GM21360 (cell line): ENCODE data around the gene PIMREG.

ENCODE experiments used
- ATAC-seq: cut with Tn5 transposase; IDR thresholded peaks from one replicate; pipeline ENCODE4 v1.9.1; 2021; ENCODE audit warnings: mild to moderate bottlenecking, moderate library complexity; ENCODE audit not compliant: unreplicated experiment

The PIMREG gene

DNA sequence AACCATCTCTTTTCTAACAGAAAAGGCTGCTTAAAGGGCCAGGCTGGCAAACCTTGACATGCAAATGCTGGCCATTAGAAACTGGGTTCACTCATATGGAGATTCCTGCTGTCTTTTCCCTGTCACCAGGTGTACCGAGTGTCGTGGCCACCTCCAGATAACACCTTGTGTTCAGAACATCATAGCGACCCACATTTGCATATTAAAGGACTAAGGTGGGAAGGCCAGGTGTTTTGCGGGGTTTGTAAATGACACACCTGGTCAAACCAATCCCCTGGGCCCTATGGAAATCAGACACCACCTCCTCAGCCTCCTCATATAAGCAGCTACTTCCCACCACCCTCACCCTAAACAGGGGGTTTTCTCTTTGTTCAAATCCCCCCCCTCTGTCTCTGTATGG, 6.8 kb upstream of the PIMREG start:
- no peak for ATAC-seq

GRCh38 chr17:6437956-6438355, 6.3 kb upstream of the PIMREG start:
- ATAC-seq: no peak

- no peak for ATAC-seq
These were observed 4.3 kb upstream of the PIMREG start for GRCh38 chr17:6439951-6440350.

GRCh38 chr17:6442775-6443174, 1.5 kb upstream of the PIMREG start:
- ATAC-seq: no peak

GRCh38 chr17:6444571-6445335, 498 bp downstream of the PIMREG start:
- no peak for ATAC-seq

DNA sequence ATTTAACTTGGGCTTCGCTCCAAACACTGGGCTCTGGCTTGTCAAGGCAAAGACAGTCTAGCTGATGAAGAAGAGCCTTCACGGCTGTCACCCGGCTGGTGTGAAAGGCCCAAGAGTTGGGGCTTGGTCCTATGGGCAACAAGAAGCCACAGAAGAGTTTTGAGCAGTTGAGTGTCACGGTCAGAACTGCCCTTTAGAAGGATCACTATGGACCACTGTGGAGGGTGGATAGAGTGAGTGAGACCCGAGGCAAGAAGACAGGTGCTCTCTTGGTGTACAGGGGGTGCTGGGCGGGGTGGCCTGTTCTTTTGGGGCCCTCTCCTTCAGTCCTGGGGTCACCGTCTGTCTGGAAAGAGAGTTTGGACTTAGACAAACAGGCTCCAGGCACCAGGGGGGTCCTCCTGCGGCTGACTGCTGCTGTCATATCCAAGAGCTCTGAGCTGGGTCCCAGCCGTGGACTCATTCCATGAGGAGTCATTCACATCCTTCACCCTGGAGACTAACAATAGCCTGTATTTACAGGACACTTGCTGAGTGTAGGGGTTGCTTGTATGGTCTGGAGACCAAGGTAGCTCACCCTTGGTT, 2.4 kb downstream of the PIMREG start:
- no peak for ATAC-seq

DNA sequence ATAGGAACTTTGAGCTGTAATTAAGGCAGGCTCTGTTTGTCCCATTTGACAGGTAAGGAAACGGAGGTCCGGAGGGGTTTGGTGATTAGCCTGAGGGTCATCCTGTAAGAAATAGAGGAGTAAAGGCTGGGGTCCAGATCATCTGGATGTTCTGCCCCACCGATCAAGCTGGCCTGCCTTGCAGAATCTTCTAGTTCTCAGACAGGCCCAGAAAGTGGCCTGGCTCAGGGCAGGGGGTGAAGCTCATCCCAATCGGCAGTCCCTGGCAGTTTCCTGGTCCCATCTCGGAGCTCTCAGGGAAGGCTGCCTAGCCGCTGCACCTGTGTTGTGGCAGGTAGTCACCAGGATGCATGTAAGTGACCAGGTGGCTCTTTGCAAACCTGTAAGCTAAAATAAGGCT, 4.2 kb downstream of the PIMREG start:
- ATAC-seq: no peak

GRCh38 chr17:6449307-6449706, 5.1 kb downstream of the PIMREG start:
- no peak for ATAC-seq

DNA sequence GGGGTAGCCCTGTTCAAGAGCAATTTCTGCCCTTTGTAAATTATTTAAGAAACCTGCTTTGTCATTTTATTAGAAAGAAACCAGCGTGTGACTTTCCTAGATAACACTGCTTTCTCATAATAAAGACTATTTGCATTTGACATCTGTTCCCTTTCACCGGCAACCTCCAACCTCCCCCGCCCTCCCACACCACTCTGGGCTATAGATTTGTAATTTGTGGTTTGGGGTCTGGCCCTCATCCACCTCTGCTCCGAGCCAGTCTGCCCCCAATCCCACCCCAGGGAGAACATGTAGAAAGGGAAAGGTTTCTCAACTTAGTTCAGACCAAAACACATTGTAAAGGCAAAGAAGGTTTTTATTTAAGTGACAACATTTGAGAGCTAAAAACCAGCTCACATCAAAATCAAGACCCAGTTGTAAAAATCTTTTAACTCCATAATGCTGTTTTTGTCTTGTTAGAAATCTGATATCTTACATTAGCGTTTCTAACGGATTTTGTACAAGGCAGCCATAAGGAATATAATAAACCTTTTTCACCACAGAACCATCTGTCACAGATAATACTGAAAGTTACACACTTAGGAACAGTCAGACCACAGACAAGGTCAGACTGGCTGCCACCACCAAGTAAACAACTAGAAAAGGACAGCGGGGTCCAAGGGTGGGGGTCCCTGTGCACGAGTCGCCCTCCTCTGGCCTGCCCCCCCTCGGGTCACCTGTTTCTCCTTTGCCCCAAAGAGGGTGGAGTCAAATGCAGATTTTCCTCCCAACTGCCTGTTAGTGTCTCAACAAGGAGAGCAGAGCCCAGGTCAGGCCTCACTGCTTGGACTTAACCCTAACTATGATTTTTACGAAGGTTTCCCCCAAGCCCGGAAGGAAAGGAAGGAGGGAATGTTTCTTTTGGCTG, 6.9 kb downstream of the PIMREG start:
- no peak for ATAC-seq

GRCh38 chr17:6452471-6453266, 8.4 kb downstream of the PIMREG start:
- ATAC-seq: no peak

DNA sequence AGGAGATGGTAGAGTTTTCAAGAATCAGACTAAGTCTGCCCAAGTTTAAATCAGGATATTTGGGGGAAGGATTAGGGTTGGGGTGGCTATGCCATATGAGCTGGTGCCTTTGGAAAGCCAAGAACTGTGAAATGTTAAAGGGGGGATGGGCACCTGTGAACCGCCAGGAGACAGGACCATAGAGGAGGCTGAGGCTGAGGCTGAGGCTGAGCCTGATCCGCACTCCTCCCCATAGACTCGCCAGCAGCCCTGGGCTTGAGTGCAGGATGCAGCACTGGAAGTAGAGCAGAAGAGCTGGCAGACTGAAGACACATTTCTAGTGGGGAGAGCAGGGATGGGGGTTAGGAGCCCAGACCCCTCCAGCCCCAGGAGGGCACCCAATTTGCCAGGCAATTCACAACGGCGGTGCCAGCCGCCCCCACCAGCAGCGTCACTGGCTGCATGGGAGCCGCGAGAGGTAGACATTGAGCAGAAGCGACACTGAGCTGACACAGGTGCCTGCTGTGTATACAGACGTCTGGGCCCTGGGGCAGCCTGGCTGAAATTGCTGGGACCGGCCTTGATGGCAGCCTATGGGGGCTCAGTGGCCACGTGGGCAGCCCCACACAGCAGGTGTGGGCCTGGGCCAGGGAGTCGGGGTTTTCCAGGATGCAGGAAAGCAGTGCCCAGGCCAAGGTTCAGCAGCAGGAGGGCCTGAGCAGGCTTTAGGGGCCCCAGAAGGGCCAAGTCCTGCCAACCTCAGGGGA, 9.2 kb downstream of the PIMREG start:
- ATAC-seq: no peak

DNA sequence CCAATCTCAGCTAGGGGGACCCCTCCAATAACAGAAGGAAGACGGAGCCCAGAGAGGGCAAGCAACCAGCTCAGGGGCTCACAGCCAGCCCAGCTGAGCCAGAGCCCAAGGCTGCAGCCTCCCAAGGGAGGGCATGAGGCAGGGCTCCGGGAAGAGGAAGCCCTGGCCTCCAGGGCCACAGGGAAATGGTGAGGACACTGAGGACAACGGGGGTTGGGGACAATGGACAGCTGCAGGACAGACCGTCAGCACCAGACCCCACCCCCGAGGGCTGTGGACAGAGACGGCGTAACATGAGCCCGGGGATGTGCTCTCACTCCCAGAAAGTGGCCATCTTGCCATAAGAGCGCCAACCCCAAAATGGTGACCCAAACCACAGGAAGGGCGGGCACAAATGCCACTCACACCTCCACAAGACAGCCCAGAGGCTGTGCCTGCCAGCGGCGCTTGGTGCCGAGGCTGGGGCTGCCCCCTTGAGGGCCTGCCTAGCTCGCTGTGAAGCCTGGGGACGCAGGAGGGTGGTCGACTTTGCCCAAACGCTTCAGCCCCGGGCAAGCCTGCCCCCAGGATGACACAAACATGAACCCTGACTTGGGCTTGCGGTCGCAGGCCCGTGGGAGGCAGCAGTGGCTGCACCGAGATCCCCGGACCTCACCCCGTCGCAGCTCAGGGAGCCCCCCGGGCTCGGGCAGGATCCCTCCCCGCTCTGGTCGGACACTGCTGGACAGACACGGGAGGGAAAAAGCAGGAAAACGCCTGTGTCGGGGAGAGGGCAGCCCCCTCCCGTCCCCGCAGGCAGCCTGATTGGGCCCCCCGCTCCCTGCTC, 10.5 kb downstream of the PIMREG start:
- ATAC-seq: no peak

- no peak for ATAC-seq
These were observed 11.1 kb downstream of the PIMREG start for GRCh38 chr17:6455321-6455705.

DNA sequence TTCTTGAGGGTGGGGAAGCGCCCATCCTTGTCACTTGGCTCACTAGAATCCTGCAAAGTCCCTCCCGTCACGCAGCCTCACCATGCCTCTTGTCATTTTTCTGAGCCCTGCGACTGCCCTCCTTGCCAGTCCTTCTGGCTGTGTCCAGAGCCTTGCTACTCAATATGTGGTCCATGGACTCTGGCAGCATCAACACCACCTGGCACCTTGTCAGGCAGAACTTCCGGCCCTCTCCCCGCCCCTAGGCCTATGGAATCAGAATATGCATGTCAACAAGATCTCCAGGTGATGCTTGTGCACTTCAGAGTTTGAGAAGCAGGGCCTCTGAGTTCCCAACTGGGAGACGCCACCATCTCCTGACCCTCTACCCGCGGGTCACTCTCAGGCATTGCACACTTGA, 12.1 kb downstream of the PIMREG start:
- no peak for ATAC-seq

- ATAC-seq: no peak
These were observed 12.8 kb downstream of the PIMREG start for GRCh38 chr17:6456914-6457687.

DNA sequence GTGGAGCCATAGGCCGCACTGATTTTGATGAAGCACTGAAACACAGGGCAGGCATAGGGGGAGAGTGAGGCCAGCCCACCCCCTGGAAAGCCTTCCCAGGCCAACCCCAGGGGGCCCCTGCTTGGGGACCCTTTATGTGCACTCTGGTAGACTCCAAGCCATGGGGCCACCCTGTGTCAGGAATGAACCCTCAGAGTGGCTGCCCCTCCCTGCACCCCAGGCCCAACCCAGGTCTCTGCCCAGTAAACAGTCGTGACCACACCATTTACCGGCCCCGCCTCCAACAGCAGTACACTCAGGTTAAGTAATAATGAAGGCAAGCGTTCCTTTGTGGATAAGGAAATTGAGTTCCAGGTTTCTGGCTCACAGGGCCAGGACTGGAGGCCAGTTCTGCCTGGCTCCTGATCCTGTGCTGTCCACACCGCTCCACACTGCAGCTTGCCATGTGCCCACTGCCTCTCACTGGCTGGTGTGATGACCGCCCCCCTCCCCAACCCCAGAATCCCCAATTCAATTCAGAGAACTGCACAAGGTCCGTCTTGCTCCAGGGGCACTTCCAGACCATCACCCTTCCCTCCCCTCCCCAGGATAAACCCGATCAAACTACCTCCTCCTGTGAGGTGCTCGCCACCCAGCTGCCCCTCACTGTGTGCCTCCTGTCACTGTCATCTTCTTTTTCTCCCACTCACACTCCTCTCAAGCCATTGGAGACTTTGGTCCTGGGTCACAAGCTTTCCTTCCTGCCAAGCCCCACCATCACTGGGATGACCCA, 13.6 kb downstream of the PIMREG start:
- ATAC-seq: no peak

DNA sequence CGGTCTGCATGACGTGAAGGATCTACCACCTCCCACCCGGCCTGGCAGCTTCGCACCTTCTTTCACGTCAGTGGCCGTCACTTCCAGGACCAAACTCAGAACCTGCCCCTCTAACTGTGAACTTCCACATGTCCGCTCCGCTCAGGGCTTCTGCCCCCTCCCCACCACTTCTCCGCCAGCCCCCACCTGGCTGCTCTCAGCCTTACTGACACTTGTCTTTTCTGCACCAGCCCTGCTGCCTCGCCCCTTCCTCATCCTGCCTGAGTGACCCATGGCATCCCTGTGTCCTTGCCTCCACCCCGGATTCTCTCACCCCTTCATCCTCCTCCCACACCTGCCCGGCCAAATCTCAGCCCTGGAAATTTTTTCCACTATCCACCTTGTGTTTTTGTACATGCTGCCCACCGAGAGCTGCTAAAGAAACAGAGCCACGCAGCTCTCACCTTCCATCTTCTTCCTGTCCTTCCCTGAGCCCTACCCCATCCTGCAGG, 14.2 kb downstream of the PIMREG start:
- no peak for ATAC-seq
